ENCODE results near the gene SPNS2. TPM values are rescaled to one million over a fixed set of nuclear protein-coding genes. Genes with fewer than 3 reads are reported as not detected.

SPNS2 gene
- total RNA-seq, 1 donor from 2014 or later: 0.34 TPM

GRCh38 chr17:4475463-4475862, 23.2 kb upstream of the SPNS2 start:
- Histone ChIP-seq H4K20me1 (ENCODE audit: low read depth) (no peaks in the 10 kb centered on the region), H2AFZ (replicated peaks) (no peak overlapping the region), H3K9me3 (ENCODE audit: low read depth) (no peaks in the 10 kb centered on the region), H3K36me3 (no peaks in the 10 kb centered on the region), H3K4me1 (peaks cover 32% of the 10 kb centered on the region), H3F3A (ENCODE audit: low read depth) (peaks cover 13% of the 10 kb centered on the region), H3K9ac (no peak overlapping the region), H3K4me2 (no peak overlapping the region), H3K27me3 (no peaks in the 10 kb centered on the region), H3K27ac (no peak overlapping the region), H3K4me3 (no peak overlapping the region), H3K79me2 (ENCODE audit: low read depth) (no peaks in the 10 kb centered on the region)
- peaks cover 2% of the 10 kb centered on the region for H3K27me3 Mint-ChIP-seq (ENCODE audit: insufficient read depth, low read depth)
- no peaks in the 10 kb centered on the region for H3K36me3 Mint-ChIP-seq
- peaks cover 25% of the 10 kb centered on the region for H3K4me1 Mint-ChIP-seq
- no peak overlapping the region for H3K4me3 Mint-ChIP-seq
- H3K9me3 Mint-ChIP-seq: no peaks in the 10 kb centered on the region
- DNase-seq (ENCODE audit: low spot score): no peak
- no peak for TF ChIP-seq EZH2phosphoT487 (IDR thresholded peaks at IDR 0.05)
- TF ChIP-seq EZH2 (IDR thresholded peaks at IDR 0.05): no peak
- peak overlapping the region; percentile 72 for H3K27ac Mint-ChIP-seq

GRCh38 chr17:4476017-4476416, 22.7 kb upstream of the SPNS2 start:
- Histone ChIP-seq H3K79me2 (ENCODE audit: low read depth) (no peaks in the 10 kb centered on the region), H3K27me3 (no peaks in the 10 kb centered on the region), H4K20me1 (ENCODE audit: low read depth) (no peaks in the 10 kb centered on the region), H3K36me3 (no peaks in the 10 kb centered on the region), H3K9ac (no peak overlapping the region), H3K4me1 (peaks cover 38% of the 10 kb centered on the region), H2AFZ (replicated peaks) (no peak overlapping the region), H3K9me3 (ENCODE audit: low read depth) (no peaks in the 10 kb centered on the region), H3K4me3 (no peak overlapping the region), H3K27ac (no peak overlapping the region), H3K4me2 (peak overlapping the region; percentile 12), H3F3A (ENCODE audit: low read depth) (peaks cover 13% of the 10 kb centered on the region)
- Mint-ChIP-seq H3K36me3 (no peaks in the 10 kb centered on the region), H3K27ac (no peak overlapping the region), H3K27me3 (ENCODE audit: insufficient read depth, low read depth) (peaks cover 2% of the 10 kb centered on the region), H3K4me3 (no peak overlapping the region), H3K4me1 (peaks cover 29% of the 10 kb centered on the region), H3K9me3 (no peaks in the 10 kb centered on the region)
- TF ChIP-seq EZH2phosphoT487 (IDR thresholded peaks at IDR 0.05) (no peak), EZH2 (IDR thresholded peaks at IDR 0.05) (no peak)
- TF ChIP-seq, protein P1, sequence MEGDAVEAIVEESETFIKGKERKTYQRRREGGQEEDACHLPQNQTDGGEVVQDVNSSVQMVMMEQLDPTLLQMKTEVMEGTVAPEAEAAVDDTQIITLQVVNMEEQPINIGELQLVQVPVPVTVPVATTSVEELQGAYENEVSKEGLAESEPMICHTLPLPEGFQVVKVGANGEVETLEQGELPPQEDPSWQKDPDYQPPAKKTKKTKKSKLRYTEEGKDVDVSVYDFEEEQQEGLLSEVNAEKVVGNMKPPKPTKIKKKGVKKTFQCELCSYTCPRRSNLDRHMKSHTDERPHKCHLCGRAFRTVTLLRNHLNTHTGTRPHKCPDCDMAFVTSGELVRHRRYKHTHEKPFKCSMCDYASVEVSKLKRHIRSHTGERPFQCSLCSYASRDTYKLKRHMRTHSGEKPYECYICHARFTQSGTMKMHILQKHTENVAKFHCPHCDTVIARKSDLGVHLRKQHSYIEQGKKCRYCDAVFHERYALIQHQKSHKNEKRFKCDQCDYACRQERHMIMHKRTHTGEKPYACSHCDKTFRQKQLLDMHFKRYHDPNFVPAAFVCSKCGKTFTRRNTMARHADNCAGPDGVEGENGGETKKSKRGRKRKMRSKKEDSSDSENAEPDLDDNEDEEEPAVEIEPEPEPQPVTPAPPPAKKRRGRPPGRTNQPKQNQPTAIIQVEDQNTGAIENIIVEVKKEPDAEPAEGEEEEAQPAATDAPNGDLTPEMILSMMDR (IDR thresholded peaks at IDR 0.05): no peak
- DNase-seq (ENCODE audit: low spot score): no peak

DNA sequence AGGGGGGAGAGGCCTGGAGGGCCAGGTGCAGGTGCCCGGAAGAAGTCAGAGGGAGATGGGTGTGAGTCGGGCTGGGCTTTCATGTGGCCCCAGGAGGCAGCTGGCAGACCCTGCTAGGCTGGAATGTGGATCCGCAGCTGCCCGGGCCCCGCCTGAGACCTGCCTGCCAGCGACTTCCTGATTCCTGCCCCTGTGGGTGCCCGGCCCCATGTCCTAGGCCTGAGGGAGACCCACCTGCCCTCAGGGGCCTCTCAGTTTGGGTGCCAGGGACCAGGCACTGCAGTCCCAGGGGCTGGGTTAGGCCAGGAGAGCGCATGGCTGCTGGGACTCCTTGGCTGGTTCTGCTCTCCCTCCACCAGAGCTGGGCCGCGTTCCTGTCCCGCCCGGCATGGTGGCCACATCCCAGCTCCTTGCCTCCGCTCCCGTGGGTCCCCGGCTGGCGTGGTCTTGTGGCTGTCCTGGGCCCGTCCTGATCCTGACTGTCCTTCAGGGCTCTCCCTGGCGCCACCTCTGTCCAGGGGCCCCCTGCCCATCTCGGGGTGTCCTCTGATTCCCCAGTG, 22.1 kb upstream of the SPNS2 start:
- Histone ChIP-seq H3K9ac (no peak overlapping the region), H2AFZ (replicated peaks) (no peak overlapping the region), H3K27me3 (no peaks in the 10 kb centered on the region), H4K20me1 (ENCODE audit: low read depth) (no peaks in the 10 kb centered on the region), H3F3A (ENCODE audit: low read depth) (peaks cover 13% of the 10 kb centered on the region), H3K4me1 (peaks cover 41% of the 10 kb centered on the region), H3K4me2 (no peak overlapping the region), H3K4me3 (no peak overlapping the region), H3K9me3 (ENCODE audit: low read depth) (no peaks in the 10 kb centered on the region), H3K79me2 (ENCODE audit: low read depth) (no peaks in the 10 kb centered on the region), H3K27ac (no peak overlapping the region), H3K36me3 (no peaks in the 10 kb centered on the region)
- Mint-ChIP-seq H3K36me3 (no peaks in the 10 kb centered on the region), H3K27ac (no peak overlapping the region), H3K4me3 (peak overlapping the region; percentile 41), H3K27me3 (ENCODE audit: insufficient read depth, low read depth) (peaks cover 4% of the 10 kb centered on the region), H3K9me3 (no peaks in the 10 kb centered on the region), H3K4me1 (peaks cover 33% of the 10 kb centered on the region)
- TF ChIP-seq, protein P1 (IDR thresholded peaks at IDR 0.05): no peak
- TF ChIP-seq EZH2 (IDR thresholded peaks at IDR 0.05) (no peak), EZH2phosphoT487 (IDR thresholded peaks at IDR 0.05) (no peak)
- DNase-seq (ENCODE audit: low spot score): peak; percentile 3

DNA sequence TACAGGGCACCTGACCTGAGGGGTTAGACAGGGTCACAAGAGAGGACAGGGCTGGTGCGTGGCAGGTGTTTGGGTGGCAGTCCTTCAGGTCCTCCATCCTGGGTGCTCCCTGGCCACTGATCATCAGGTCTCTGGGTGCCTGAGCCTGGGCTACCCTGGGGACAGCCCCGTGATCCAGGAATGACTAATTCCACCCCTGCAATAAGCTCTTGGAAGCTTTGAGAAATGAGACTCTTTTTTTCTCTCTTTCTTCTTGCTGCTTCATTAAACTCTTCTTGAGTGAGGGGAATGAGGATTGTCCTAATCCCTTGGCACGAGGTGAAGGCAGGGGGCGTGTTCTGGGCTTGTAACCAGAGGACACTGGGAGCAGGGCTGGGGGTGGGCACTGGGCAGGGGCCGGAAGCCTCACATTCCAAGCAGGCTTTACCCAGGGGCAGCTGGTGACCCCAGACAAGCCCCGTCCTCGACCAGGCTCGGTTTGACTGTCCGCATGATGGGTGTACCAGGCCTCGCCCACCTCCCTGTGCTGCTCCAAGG, 21.4 kb upstream of the SPNS2 start:
- Histone ChIP-seq H3K36me3 (no peaks in the 10 kb centered on the region), H3K79me2 (ENCODE audit: low read depth) (no peaks in the 10 kb centered on the region), H3K9ac (no peak overlapping the region), H3K4me1 (peaks cover 37% of the 10 kb centered on the region), H3F3A (ENCODE audit: low read depth) (peaks cover 11% of the 10 kb centered on the region), H3K27me3 (no peaks in the 10 kb centered on the region), H2AFZ (replicated peaks) (no peak overlapping the region), H3K27ac (no peak overlapping the region), H3K4me2 (no peak overlapping the region), H4K20me1 (ENCODE audit: low read depth) (no peaks in the 10 kb centered on the region), H3K9me3 (ENCODE audit: low read depth) (no peaks in the 10 kb centered on the region), H3K4me3 (no peak overlapping the region)
- TF ChIP-seq EZH2 (IDR thresholded peaks at IDR 0.05) (no peak), EZH2phosphoT487 (IDR thresholded peaks at IDR 0.05) (no peak)
- TF ChIP-seq, protein P1 (IDR thresholded peaks at IDR 0.05): no peak
- H3K27ac Mint-ChIP-seq: peak overlapping the region; percentile 88
- peak; percentile 86 for DNase-seq (ENCODE audit: low spot score)
- H3K9me3 Mint-ChIP-seq: no peaks in the 10 kb centered on the region
- H3K4me1 Mint-ChIP-seq: peaks cover 33% of the 10 kb centered on the region
- no peaks in the 10 kb centered on the region for H3K36me3 Mint-ChIP-seq
- H3K4me3 Mint-ChIP-seq: no peak overlapping the region
- peaks cover 2% of the 10 kb centered on the region for H3K27me3 Mint-ChIP-seq (ENCODE audit: insufficient read depth, low read depth)

All from neural progenitor cell (in vitro differentiated cells).